SKM-1 treated with dmso at 0.1 percent for 144 hours (cell line): Measurements from ENCODE around the gene SLC2A4RG.

Source experiments
- DNase-seq: peaks from one replicate; lab custom pipeline; 2025; ENCODE audit not compliant: unreplicated experiment; lab: John Stamatoyannopoulos, UW

Gene SLC2A4RG

GRCh38 chr20:63752411-63753101, 13.0 kb downstream of the SLC2A4RG start:
- no peak for DNase-seq

GRCh38 chr20:63753381-63753780, 13.8 kb downstream of the SLC2A4RG start:
- DNase-seq = no peak

- no peak for DNase-seq
Observed at GRCh38 chr20:63754008-63754407, 14.4 kb downstream of the SLC2A4RG start.

GRCh38 chr20:63755933-63756647, 16.5 kb downstream of the SLC2A4RG start:
- DNase-seq = no peak

- DNase-seq = no peak
Observed at GRCh38 chr20:63756648-63756991, 17.0 kb downstream of the SLC2A4RG start.

- no peak for DNase-seq
Observed at GRCh38 chr20:63758152-63758551, 18.6 kb downstream of the SLC2A4RG start.

- DNase-seq = no peak
Observed at GRCh38 chr20:63759377-63759901, 19.9 kb downstream of the SLC2A4RG start.

- no peak for DNase-seq
Observed at GRCh38 chr20:63765082-63765873, 25.7 kb downstream of the SLC2A4RG start.

GRCh38 chr20:63765902-63766301, 26.3 kb downstream of the SLC2A4RG start:
- DNase-seq = no peak

GRCh38 chr20:63766695-63767426, 27.3 kb downstream of the SLC2A4RG start:
- DNase-seq = no peak

GRCh38 chr20:63767456-63767855, 27.9 kb downstream of the SLC2A4RG start:
- no peak for DNase-seq

GRCh38 chr20:63767886-63768285, 28.3 kb downstream of the SLC2A4RG start:
- DNase-seq = no peak

- DNase-seq = no peak
Observed at GRCh38 chr20:63768591-63769515, 29.3 kb downstream of the SLC2A4RG start.

GRCh38 chr20:63769891-63770474, 30.4 kb downstream of the SLC2A4RG start:
- DNase-seq = no peak

- no peak for DNase-seq
Observed at GRCh38 chr20:63771046-63771707, 31.6 kb downstream of the SLC2A4RG start.

GRCh38 chr20:63772781-63773518, 33.4 kb downstream of the SLC2A4RG start:
- DNase-seq = no peak

GRCh38 chr20:63773571-63774241, 34.1 kb downstream of the SLC2A4RG start:
- no peak for DNase-seq

GRCh38 chr20:63774306-63774705, 34.7 kb downstream of the SLC2A4RG start:
- no peak for DNase-seq
